ENCODE data around the gene SNTG2.

DNA sequence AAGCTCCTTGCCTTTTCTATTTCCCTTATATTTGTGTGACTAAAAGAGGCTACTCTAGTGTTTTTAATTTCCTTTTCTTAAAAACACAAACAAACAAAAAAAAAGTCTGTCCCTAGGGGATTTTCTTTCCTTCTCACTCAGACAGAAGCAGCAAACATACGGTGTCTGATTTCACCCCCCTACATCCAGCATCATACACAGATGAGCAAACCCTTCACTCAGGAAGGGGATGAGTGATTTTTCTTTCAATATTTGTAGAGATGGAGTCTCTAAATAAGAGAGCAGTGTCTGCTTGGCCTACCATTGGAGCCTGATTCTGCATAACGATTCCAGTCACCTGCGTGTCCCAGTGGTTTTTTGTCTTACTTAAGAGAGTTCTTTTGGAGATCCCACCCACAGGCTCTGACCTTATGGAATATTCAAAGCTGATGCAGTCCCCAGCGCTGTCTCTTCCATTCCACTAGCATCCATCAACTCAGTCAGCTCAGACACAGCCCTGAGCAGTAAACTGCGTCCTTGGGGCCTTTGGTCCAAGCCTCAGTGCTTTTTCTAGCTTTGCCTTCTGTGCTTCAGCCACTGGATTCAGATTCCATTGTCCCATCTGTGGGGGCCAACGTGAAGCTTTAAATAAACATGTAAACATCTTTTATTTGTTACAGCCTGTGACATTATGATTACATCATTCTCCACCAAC, 410.1 kb downstream of the SNTG2 start:
- TF ChIP-seq, protein P1, sequence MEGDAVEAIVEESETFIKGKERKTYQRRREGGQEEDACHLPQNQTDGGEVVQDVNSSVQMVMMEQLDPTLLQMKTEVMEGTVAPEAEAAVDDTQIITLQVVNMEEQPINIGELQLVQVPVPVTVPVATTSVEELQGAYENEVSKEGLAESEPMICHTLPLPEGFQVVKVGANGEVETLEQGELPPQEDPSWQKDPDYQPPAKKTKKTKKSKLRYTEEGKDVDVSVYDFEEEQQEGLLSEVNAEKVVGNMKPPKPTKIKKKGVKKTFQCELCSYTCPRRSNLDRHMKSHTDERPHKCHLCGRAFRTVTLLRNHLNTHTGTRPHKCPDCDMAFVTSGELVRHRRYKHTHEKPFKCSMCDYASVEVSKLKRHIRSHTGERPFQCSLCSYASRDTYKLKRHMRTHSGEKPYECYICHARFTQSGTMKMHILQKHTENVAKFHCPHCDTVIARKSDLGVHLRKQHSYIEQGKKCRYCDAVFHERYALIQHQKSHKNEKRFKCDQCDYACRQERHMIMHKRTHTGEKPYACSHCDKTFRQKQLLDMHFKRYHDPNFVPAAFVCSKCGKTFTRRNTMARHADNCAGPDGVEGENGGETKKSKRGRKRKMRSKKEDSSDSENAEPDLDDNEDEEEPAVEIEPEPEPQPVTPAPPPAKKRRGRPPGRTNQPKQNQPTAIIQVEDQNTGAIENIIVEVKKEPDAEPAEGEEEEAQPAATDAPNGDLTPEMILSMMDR (IDR thresholded peaks at IDR 0.05; ENCODE audit: low read depth, low read length, poor library complexity, severe bottlenecking): no peak
- no peak for TF ChIP-seq EZH2phosphoT487 (IDR thresholded peaks at IDR 0.05; ENCODE audit: borderline replicate concordance, low read length)

All from DOHH2 (cell line).